ENCODE measurements around the gene DPF1.

DPF1 gene

DNA sequence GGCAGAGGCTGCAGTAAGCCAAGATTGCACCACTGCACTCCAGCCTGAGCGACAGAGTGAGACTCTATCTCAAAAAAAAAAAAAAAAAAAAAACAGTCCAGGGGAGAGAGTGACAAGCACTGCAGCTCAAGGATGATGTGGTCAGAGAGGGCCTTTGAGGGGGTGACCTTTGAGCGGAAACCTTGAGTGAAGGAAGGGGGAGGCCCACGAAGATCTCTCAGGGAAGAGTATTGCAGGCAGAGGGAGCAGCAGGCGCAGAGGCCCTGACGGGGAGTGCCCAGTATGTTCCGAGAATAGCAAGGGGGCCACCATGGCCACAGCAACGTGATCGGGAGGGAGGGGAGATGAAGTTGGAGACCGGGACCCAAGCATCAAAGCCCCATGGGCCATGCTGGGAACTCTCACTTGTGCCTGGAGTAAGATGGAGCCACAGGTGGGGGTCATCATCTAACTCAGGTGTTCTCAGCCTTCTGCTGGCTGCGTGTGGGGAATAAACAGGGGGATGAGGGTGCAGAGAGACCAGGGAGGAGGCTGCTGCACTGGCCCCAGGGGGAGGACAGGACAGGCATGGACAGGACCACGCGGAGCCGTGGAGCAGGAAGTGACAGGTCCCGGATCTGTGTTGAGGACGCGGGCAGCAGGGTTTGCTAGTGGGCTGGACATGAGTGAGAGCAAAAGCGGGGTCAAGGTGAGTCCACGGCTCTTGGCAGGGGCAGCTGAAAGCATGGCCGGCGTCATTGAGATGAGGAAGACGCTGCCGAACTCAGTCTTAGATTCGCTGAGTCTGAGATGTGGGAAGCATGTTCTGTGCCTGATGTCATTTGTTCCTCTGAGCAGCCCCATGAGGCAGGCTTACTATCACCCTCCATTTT is 60.4 kb downstream of the DPF1 start:
- Histone ChIP-seq H3K4me3 (ENCODE audit: low read length) (no peak overlapping the region), H3K27me3 (ENCODE audit: control insufficient read depth, insufficient read depth, low read length) (no peaks in the 10 kb centered on the region), H3K9me3 (ENCODE audit: control insufficient read depth, low read length) (peaks cover 5% of the 10 kb centered on the region), H3K36me3 (ENCODE audit: control insufficient read depth, insufficient read depth, low read length) (peaks cover 24% of the 10 kb centered on the region), H3K4me1 (ENCODE audit: control insufficient read depth, insufficient read depth, low read length) (no peaks in the 10 kb centered on the region), H3K9ac (ENCODE audit: low read length) (no peak overlapping the region)

DNA sequence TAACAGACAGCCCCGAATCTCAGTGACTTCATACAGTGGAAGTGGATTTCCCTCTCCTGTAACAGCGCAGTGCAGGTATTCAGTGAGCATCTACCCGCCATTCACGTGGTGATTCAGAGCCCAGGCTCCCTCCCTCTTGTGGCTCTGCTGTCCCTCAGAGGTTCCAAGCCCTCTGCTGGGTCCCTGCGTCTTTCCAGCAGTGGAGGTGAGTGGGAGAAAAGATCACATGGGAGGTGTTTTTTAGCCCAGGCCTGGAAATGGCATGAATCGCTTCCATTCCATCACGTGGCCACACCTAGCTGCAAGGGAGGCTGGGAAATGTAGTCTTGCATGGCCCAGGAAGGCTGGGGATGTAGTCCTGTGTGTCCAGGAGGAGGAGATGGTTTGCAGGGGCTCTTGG is 61.4 kb downstream of the DPF1 start:
- Histone ChIP-seq H3K4me3 (ENCODE audit: low read length) (no peak overlapping the region), H3K27me3 (ENCODE audit: control insufficient read depth, insufficient read depth, low read length) (no peaks in the 10 kb centered on the region), H3K4me1 (ENCODE audit: control insufficient read depth, insufficient read depth, low read length) (no peaks in the 10 kb centered on the region), H3K36me3 (ENCODE audit: control insufficient read depth, insufficient read depth, low read length) (peaks cover 24% of the 10 kb centered on the region), H3K9me3 (ENCODE audit: control insufficient read depth, low read length) (peaks cover 5% of the 10 kb centered on the region), H3K9ac (ENCODE audit: low read length) (no peak overlapping the region)

DNA sequence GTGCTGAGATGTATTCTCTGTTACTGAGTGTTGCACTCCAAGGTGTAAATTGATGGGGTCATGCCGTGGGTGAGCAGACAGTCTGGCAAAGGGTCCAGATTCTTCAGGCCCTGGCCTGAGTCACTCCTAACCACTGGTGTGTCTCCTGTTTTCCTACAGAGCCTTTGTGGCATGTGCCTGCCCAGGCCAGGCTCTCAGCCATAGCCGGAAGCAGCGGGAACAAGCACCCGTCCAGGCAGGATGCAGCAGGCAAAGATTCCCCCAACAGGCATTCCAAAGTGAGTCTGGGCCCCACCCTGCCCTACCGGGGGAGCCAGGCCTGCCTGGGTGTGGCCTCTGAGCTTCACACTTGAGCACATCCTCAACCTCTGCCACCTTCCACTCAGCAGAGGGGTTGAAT is 61.9 kb downstream of the DPF1 start:
- no peaks in the 10 kb centered on the region for H3K4me1 ChIP-seq (ENCODE audit: control insufficient read depth, insufficient read depth, low read length)
- no peak overlapping the region for H3K9ac ChIP-seq (ENCODE audit: low read length)
- H3K9me3 ChIP-seq (ENCODE audit: control insufficient read depth, low read length): peaks cover 5% of the 10 kb centered on the region
- no peaks in the 10 kb centered on the region for H3K27me3 ChIP-seq (ENCODE audit: control insufficient read depth, insufficient read depth, low read length)
- H3K4me3 ChIP-seq (ENCODE audit: low read length): no peak overlapping the region
- peaks cover 24% of the 10 kb centered on the region for H3K36me3 ChIP-seq (ENCODE audit: control insufficient read depth, insufficient read depth, low read length)
